ENCODE results near the gene LEMD3.

LEMD3 gene

GRCh38 chr12:65188179-65188701, 18.9 kb downstream of the LEMD3 start:
- TF ChIP-seq CTCF (IDR thresholded peaks at IDR 0.05; ENCODE audit: insufficient read depth, low read length, missing control alignments): no peak
- ChIA-PET POLR2A (no interaction called here), CTCF (interaction anchor here (2.2 kb wide), 1 partner anchor 11 kb away, joined by 5 read pairs; no protein-coding TSS in a partner anchor)
- H3K4me3 ChIP-seq (ENCODE audit: low read depth, low read length): no peak overlapping the region
- no peak for DNase-seq (ENCODE audit: low read depth, low spot score)

- POLR2A ChIA-PET: no interaction called here
- no peak for DNase-seq (ENCODE audit: low read depth, low spot score)
- TF ChIP-seq CTCF (IDR thresholded peaks at IDR 0.05; ENCODE audit: insufficient read depth, low read length, missing control alignments): no peak
- H3K4me3 ChIP-seq (ENCODE audit: low read depth, low read length): no peak overlapping the region
- CTCF ChIA-PET: interaction anchor here (2.2 kb wide), 1 partner anchor 10 kb away, joined by 5 read pairs; no protein-coding TSS in a partner anchor
These were observed 19.8 kb downstream of the LEMD3 start for GRCh38 chr12:65189028-65189718.

- ChIA-PET CTCF (interaction anchor here (1.3 kb wide), 1 partner anchor 39 kb away, joined by 5 read pairs; no protein-coding TSS in a partner anchor), POLR2A (interaction anchor here (2.0 kb wide), 1 partner anchor 23 kb away, joined by 6 read pairs; the partner anchor contains the start of gene LEMD3)
- TF ChIP-seq CTCF (IDR thresholded peaks at IDR 0.05; ENCODE audit: insufficient read depth, low read length, missing control alignments): no peak
- DNase-seq (ENCODE audit: low read depth, low spot score): no peak
- no peak overlapping the region for H3K4me3 ChIP-seq (ENCODE audit: low read depth, low read length)
These were observed 23.7 kb downstream of the LEMD3 start for GRCh38 chr12:65192963-65193516.

- no peak overlapping the region for H3K4me3 ChIP-seq (ENCODE audit: low read depth, low read length)
- DNase-seq (ENCODE audit: low read depth, low spot score): no peak
- no peak for TF ChIP-seq CTCF (IDR thresholded peaks at IDR 0.05; ENCODE audit: insufficient read depth, low read length, missing control alignments)
- ChIA-PET POLR2A (interaction anchor here (2.0 kb wide), 1 partner anchor 25 kb away, joined by 6 read pairs; the partner anchor contains the start of gene LEMD3), CTCF (interaction anchor here (0.6 kb wide), 1 partner anchor 29 kb away, joined by 3 read pairs; no protein-coding TSS in a partner anchor)
These were observed 25.6 kb downstream of the LEMD3 start for GRCh38 chr12:65194949-65195348.

GRCh38 chr12:65195387-65196055, 26.1 kb downstream of the LEMD3 start:
- no peak for TF ChIP-seq CTCF (IDR thresholded peaks at IDR 0.05; ENCODE audit: insufficient read depth, low read length, missing control alignments)
- ChIA-PET POLR2A (interaction anchor here (2.0 kb wide), 1 partner anchor 26 kb away, joined by 6 read pairs; the partner anchor contains the start of gene LEMD3), CTCF (interaction anchor here (0.6 kb wide), 1 partner anchor 28 kb away, joined by 3 read pairs; no protein-coding TSS in a partner anchor)
- H3K4me3 ChIP-seq (ENCODE audit: low read depth, low read length): no peak overlapping the region
- peak; percentile 0 for DNase-seq (ENCODE audit: low read depth, low spot score)
